H1 (cell line): ENCODE data around the gene CHCHD6. TPM values are rescaled to one million over a fixed set of nuclear protein-coding genes. Genes with fewer than 3 reads are reported as not detected.

Experiments
- KDM5A ChIP-seq: fragments of 200-600 bp; IDR thresholded peaks from 2 replicates; pipeline ENCODE4 v1.7.1; 2012; ENCODE audit warnings: mild to moderate bottlenecking, low read length, inconsistent platforms, mixed read lengths
- NRF1 ChIP-seq: IDR thresholded peaks from 2 replicates; pipeline ENCODE4 v1.6.1; 2011; ENCODE audit warnings: mild to moderate bottlenecking, low read depth, low read length, improper control_type of control experiment
- SAP30 ChIP-seq: fragments of 300-600 bp; sonication (generic); IDR thresholded peaks from 2 replicates; pipeline ENCODE4 v1.7.1; 2012; ENCODE audit warnings: low read length, moderate library complexity, mild to moderate bottlenecking, inconsistent platforms; ENCODE audit not compliant: insufficient read depth, insufficient replicate concordance
- SIN3A ChIP-seq, 2 experiments: IDR thresholded peaks in 1 of 2; conservative IDR thresholded peaks in 1 of 2; 2 replicates each; pipeline ENCODE4 v1.6.1; 2011 to 2012; ENCODE audit warnings: low read length in 2 of 2, improper control_type of control experiment in 1 of 2, low read depth in 1 of 2, mild to moderate bottlenecking in 1 of 2
- TAF1 ChIP-seq: IDR thresholded peaks from 2 replicates; pipeline ENCODE4 v1.6.1; 2011; ENCODE audit warnings: mild to moderate bottlenecking, low read depth, low read length
- polyA plus RNA-seq, 7 experiments: library from polyadenylated mRNA; depleted of rRNA in 3 of 7; stranded (reverse) in 5 of 7; unstranded in 2 of 7; fragments of >200 nt in 5 of 7; fragments of 200-250 nt in 2 of 7; gene quantifications; 1 replicate in 5 of 7; 2 replicates in 1 of 7; 4 replicates in 1 of 7; pipeline versions ENCODE4 v1.2.1 to v1.2.3, GENCODE V29; 2011 to 2013; ENCODE audit warnings: missing spikeins in 2 of 7, mixed read lengths in 2 of 7
- total RNA-seq: library from RNA; stranded (reverse); fragmentation: NEBNext Ultra II Directional; extraction: Animal tissue kit (Norgen Biotek cat#: 25700); gene quantifications from 2 replicates; pipeline ENCODE4 v1.2.1, GENCODE V29; 2021

CHCHD6 gene
- total and polyA plus RNA-seq, 2 of the 8 experiments (the other 6 are each of a cell fraction or from before 2014, with no cell fraction given): 32.4 to 37.6 TPM

- TF ChIP-seq SIN3A (conservative IDR thresholded peaks at IDR 0.05 in 1 of 2, IDR thresholded peaks at IDR 0.05 in 1 of 2; ENCODE audit: low read depth in 1 of 2, low read length in 2 of 2) (no peak), TAF1 (no peak), SAP30 (no peak), KDM5A (no peak), NRF1 (no peak)
Measured at GRCh38 chr3:127000761-127001160, 296.7 kb downstream of the CHCHD6 start (continued).
